ENCODE results near the gene GALE. TPM values are rescaled to one million over a fixed set of nuclear protein-coding genes. Genes with fewer than 3 reads are reported as not detected.

GALE gene
- total RNA-seq, 1 experiment from 2014 or later = 42.7 TPM

DNA sequence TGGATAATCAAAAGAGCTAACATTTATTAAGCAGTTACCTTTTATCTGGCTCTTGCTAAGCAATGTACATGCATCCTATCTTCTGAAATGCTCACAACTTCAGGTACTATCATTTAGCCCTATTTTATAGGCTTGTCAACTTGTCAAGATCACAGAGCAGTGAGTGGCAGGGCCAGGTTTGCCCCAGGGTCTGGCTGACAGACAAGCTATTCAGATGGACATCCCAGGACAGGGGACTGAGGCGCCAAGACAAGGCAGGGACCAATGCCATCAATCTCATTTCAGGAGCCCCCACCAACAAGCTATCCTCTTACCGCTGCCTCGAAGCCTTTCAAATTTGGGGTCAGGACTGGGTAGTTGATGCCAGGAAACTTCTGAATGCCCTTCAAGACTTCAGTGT, 15.8 kb upstream of the GALE start:
- Histone ChIP-seq H3K9me3 (ENCODE audit: low read depth, low read length, poor library complexity, severe bottlenecking) (no peaks in the 10 kb centered on the region), H3K4me1 (ENCODE audit: insufficient read depth, low read length, poor library complexity, severe bottlenecking) (no peaks in the 10 kb centered on the region), H3K27ac (ENCODE audit: low read depth, low read length, poor library complexity, severe bottlenecking) (no peak overlapping the region), H3K27me3 (replicated peaks; ENCODE audit: insufficient read depth, low read depth, low read length, poor library complexity) (no peaks in the 10 kb centered on the region), H3K36me3 (ENCODE audit: insufficient read depth, low read length, poor library complexity, severe bottlenecking) (no peaks in the 10 kb centered on the region), H3K4me3 (ENCODE audit: low read depth, low read length, poor library complexity, severe bottlenecking) (no peak overlapping the region)
- TF ChIP-seq EZH2 (IDR thresholded peaks at IDR 0.05; ENCODE audit: borderline replicate concordance, low read depth, low read length, poor library complexity, severe bottlenecking) (no peak), CTCF (conservative IDR thresholded peaks at IDR 0.05; ENCODE audit: low read depth, low read length) (no peak)
- intact Hi-C loops (cut with micrococcal nuclease; ENCODE audit: unreplicated experiment) = no loop called here
- no TSS peak for BruUV-seq (replicated peaks)
- CTCF ChIA-PET = no interaction called here
- POLR2A ChIA-PET (ENCODE audit: low non-redundant PET) = no interaction called here
- DNase-seq (ENCODE audit: low spot score) = no peak

DNA sequence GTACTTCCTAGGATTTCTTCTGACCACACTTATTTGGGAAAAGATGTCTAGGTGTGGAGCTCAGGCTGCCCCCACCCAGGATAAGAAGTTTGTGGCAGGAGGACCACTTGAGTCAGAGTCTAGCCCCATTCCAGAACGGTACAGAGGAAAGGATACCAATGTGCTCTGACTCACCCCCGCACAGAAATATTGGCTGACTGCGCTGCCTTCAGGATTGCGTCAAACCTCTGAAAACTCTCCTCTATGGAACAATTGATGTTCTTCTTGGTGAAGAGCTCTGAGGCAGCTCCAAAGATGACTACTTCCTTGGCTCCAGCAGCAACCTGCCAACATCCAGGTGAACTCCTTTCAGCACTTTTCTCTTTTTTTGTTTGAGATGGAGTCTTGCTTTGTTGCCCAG, 13.5 kb upstream of the GALE start:
- no peak for DNase-seq (ENCODE audit: low spot score)
- Histone ChIP-seq H3K9me3 (ENCODE audit: low read depth, low read length, poor library complexity, severe bottlenecking) (no peaks in the 10 kb centered on the region), H3K27ac (ENCODE audit: low read depth, low read length, poor library complexity, severe bottlenecking) (no peak overlapping the region), H3K4me1 (ENCODE audit: insufficient read depth, low read length, poor library complexity, severe bottlenecking) (no peaks in the 10 kb centered on the region), H3K27me3 (replicated peaks; ENCODE audit: insufficient read depth, low read depth, low read length, poor library complexity) (no peaks in the 10 kb centered on the region), H3K36me3 (ENCODE audit: insufficient read depth, low read length, poor library complexity, severe bottlenecking) (no peaks in the 10 kb centered on the region), H3K4me3 (ENCODE audit: low read depth, low read length, poor library complexity, severe bottlenecking) (no peak overlapping the region)
- TF ChIP-seq EZH2 (IDR thresholded peaks at IDR 0.05; ENCODE audit: borderline replicate concordance, low read depth, low read length, poor library complexity, severe bottlenecking) = no peak
- no peak for TF ChIP-seq CTCF (conservative IDR thresholded peaks at IDR 0.05; ENCODE audit: low read depth, low read length)
- CTCF ChIA-PET = interaction anchor here (1.0 kb wide), 1 partner anchor 103 kb away, joined by 3 read pairs; no protein-coding TSS in a partner anchor
- no TSS peak for BruUV-seq (replicated peaks)
- intact Hi-C loops (cut with micrococcal nuclease; ENCODE audit: unreplicated experiment) = no loop called here
- POLR2A ChIA-PET (ENCODE audit: low non-redundant PET) = interaction anchor here (0.6 kb wide), 1 partner anchor 764 kb away, joined by 12 read pairs; no protein-coding TSS in a partner anchor

DNA sequence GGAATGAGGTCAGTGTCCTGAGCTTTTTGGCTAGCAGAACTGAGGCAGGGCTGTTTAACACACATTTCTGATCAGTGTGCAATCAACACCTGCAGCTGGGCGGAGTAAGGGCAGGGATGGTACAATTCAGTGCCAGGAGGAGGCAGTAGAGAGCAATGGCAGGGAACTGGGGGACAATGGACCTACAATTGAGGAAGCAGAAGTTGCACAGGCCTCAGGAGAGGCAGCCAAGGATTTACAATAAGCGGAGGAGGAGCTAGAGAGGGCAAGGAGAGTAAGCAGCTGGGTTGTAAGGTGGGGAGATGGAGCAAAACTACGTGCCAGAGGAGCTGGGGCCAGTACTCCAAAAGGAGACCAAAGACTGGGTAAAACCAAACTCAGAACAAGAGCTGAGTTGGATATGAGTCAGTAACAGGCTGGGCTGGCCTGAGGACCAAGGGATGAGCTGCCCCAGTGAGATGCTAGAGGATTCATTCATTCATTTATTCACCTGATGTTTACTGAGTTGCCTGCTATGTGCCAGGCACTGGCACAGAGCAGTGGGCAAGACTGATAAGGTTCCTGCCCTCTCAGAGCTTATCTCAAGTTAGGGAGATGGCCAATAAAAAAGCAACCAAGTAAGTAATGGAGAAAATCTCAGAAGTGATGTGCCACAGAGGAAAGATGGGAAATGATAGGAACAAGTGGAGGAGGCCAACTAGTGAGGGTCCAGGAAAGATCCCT, 10.4 kb upstream of the GALE start:
- peak; percentile 70 for DNase-seq (ENCODE audit: low spot score)
- TF ChIP-seq EZH2 (IDR thresholded peaks at IDR 0.05; ENCODE audit: borderline replicate concordance, low read depth, low read length, poor library complexity, severe bottlenecking) (no peak), CTCF (conservative IDR thresholded peaks at IDR 0.05; ENCODE audit: low read depth, low read length) (peak; percentile 81)
- CTCF ChIA-PET = interaction anchor here (0.6 to 2.4 kb wide), 5 partner anchors 15 to 217 kb away, joined by 4 to 20 read pairs (median 5); partner anchors contain the start of gene HMGCL
- H3K27me3 ChIP-seq (replicated peaks; ENCODE audit: insufficient read depth, low read depth, low read length, poor library complexity) = no peaks in the 10 kb centered on the region
- no TSS peak for BruUV-seq (replicated peaks)
- H3K4me1 ChIP-seq (ENCODE audit: insufficient read depth, low read length, poor library complexity, severe bottlenecking) = no peaks in the 10 kb centered on the region
- intact Hi-C loops (cut with micrococcal nuclease; ENCODE audit: unreplicated experiment) = no loop called here
- no peak overlapping the region for H3K4me3 ChIP-seq (ENCODE audit: low read depth, low read length, poor library complexity, severe bottlenecking)
- H3K36me3 ChIP-seq (ENCODE audit: insufficient read depth, low read length, poor library complexity, severe bottlenecking) = no peaks in the 10 kb centered on the region
- no peaks in the 10 kb centered on the region for H3K9me3 ChIP-seq (ENCODE audit: low read depth, low read length, poor library complexity, severe bottlenecking)
- POLR2A ChIA-PET (ENCODE audit: low non-redundant PET) = no interaction called here
- H3K27ac ChIP-seq (ENCODE audit: low read depth, low read length, poor library complexity, severe bottlenecking) = no peak overlapping the region
